Transverse colon (tissue), 4 donors: ENCODE measurements around the gene AGXT. TPM values are rescaled to one million over a fixed set of nuclear protein-coding genes. Genes with fewer than 3 reads are reported as not detected.

Experiments
- DNase-seq: peaks from one replicate; pipeline ENCODE4 v3.0.0-alpha.2; 2019
- H3K27ac ChIP-seq, 4 donors: fragments of 200-600 bp; sonication (generic); 2 replicates each; pipeline ENCODE4 v1.5.1; 2016 to 2018; ENCODE audit warnings: inconsistent platforms in 4 of 4
- H3K27me3 ChIP-seq: fragments of 200-600 bp; sonication (generic); 2 replicates; pipeline ENCODE4 v1.5.1; 2017; ENCODE audit warnings: inconsistent platforms
- H3K36me3 ChIP-seq, 4 donors: fragments of 200-600 bp; sonication (generic); 2 replicates each; pipeline ENCODE4 v1.5.1; 2017 to 2019; ENCODE audit warnings: inconsistent platforms in 4 of 4
- H3K4me1 ChIP-seq, 4 donors: fragments of 200-600 bp; sonication (generic); 2 replicates each; pipeline ENCODE4 v1.5.1; 2017 to 2020; ENCODE audit warnings: inconsistent platforms in 4 of 4
- H3K4me3 ChIP-seq, 4 donors: fragments of 200-600 bp; sonication (generic); 1 replicate in 1 of 4; 2 replicates in 3 of 4; pipeline versions ENCODE4 v1.5.1 to v1.6.1; 2017 to 2019; ENCODE audit warnings: inconsistent platforms in 4 of 4
- H3K9me3 ChIP-seq, 2 donors: fragments of 200-600 bp; sonication (generic); 2 replicates each; pipeline ENCODE4 v1.5.1; 2017 to 2019; ENCODE audit warnings: inconsistent platforms in 2 of 2
- CTCF ChIP-seq, 5 experiments: fragments of 200-600 bp in 3 of 5; fragments of 450-650 bp in 2 of 5; sonication (generic) in 3 of 5; IDR thresholded peaks; 1 replicate in 2 of 5; 2 replicates in 3 of 5; pipeline ENCODE4 v1.5.1; 2016 to 2017; ENCODE audit warnings: antibody characterized with exemption in 5 of 5, inconsistent platforms in 3 of 5, mild to moderate bottlenecking in 2 of 5, moderate library complexity in 1 of 5
- EP300 ChIP-seq: sonication (generic); formaldehyde crosslinking; IDR thresholded peaks from one replicate; pipeline ENCODE4 v1.6.1; 2017; ENCODE audit warnings: antibody characterized with exemption, low read depth
- POLR2A ChIP-seq: fragments of 450-650 bp; IDR thresholded peaks from one replicate; pipeline ENCODE4 v1.6.1; 2016; ENCODE audit warnings: antibody characterized with exemption, mild to moderate bottlenecking, moderate library complexity
- POLR2AphosphoS5 ChIP-seq, 3 donors: sonication (generic); formaldehyde crosslinking; IDR thresholded peaks; one replicate each; pipeline ENCODE4 v1.6.1; 2016; ENCODE audit warnings: antibody characterized with exemption in 3 of 3
- WGBS, 2 donors: methylation state at CpG; one replicate each; pipeline ENCODE4 v1.1.5; 2018; ENCODE audit warnings: low coverage in 1 of 2; 5-methylcytosine and 5-hydroxymethylcytosine counted together
- in situ Hi-C, 4 donors: fragments of 200-750 bp; cut with MboI; loops; one replicate each; pipeline versions ENCODE4 v1.15.0 to v1.15.1; 2017; ENCODE audit warnings: low sequenced_read_pairs in 3 of 4, low pct_ligation_motif_present in 1 of 4, low pct_unique_long_range_greater_than_20kb in 1 of 4
- intact Hi-C: fragments of 100-400 bp; cut with DNase I; formaldehyde crosslinking; loops from one replicate; pipeline ENCODE4 v1.15.1; 2023; ENCODE audit warnings: low total_unique reads
- total RNA-seq, 4 donors: library from RNA; depleted of rRNA; stranded (reverse); fragments of >200 nt; gene quantifications; one replicate each; pipeline ENCODE4 v1.1.0, GENCODE V29; 2016

The AGXT gene
- total RNA-seq = 1 to 10 TPM in 1 of 4 donors, under 1 TPM in 2, not detected in 1; 0.32 to 2.2 (median 0.82) TPM

DNA sequence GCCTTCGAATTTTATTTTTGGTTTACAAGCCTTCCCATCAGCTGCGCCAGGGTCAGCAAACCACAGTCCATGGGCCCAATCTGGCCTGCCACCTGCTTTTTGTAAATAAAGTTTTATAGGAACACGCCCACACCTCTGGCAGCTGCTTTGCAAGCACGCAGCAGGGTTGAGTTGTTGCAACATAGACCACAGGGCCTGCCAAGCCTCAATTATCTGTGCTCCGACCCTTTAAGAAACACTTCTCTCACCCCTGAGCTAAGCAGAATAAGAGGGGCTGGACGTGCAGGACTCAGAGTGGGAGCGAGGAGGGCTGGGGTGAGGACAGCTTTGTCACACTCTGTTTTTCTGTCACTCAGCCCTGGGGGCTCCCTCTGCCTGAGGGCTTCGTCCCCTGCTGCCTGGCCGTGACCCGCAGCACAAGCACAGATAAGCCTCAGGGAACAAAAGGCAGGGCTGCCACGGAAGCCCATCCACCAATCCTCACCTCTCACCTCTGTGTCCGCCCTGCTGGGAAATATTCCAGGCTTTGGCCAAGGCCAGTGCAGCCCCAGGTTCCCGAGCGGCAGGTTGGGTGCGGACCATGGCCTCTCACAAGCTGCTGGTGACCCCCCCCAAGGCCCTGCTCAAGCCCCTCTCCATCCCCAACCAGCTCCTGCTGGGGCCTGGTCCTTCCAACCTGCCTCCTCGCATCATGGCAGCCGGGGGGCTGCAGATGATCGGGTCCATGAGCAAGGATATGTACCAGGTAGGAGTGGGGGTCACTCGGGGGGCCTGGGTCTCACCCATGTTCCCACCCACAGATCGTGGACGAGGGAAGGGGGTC, at the start of gene AGXT:
AGXT (plus strand) TSS at position 539 of the 823 bp plus-strand sequence; CDS start at position 581, 42 bp downstream.
- Histone ChIP-seq H3K27me3 (no peaks in the 10 kb centered on the region), H3K4me1 (peaks cover 0 to 9% (median 1%) of the 10 kb centered on the region in 4 donors), H3K4me3 (no peak within 1 kb of the TSS), H3K9me3 (no peaks in the 10 kb centered on the region), H3K27ac (peak within 1 kb of the TSS in 1 of 4 donors; percentile 28), H3K36me3 (no peaks in the 10 kb centered on the region)
- 64% methylated on average over 21 of the region's 21 CpGs; no CpG with 5 or more reads in 1 of the 2 donors for WGBS, 2 donors
- in situ Hi-C loops (no loop called here), intact Hi-C loops (no loop called here)
- peak; percentile 71 for DNase-seq
- TF ChIP-seq POLR2AphosphoS5 (IDR thresholded peaks at IDR 0.05) = peak in 2 of 3 donors; percentile 36
- TF ChIP-seq POLR2A = no peak

- peaks cover 0 to 24% (median 22%) of the 10 kb centered on the region in 4 donors for H3K4me1 ChIP-seq
- TF ChIP-seq CTCF (IDR thresholded peaks at IDR 0.05) (no peak), POLR2A (no peak), POLR2AphosphoS5 (IDR thresholded peaks at IDR 0.05) (no peak), EP300 (no peak)
- in situ Hi-C loops (no loop called here), intact Hi-C loops (no loop called here)
- DNase-seq = no peak
- H3K27ac ChIP-seq = no peak overlapping the region
- no peaks in the 10 kb centered on the region for H3K9me3 ChIP-seq
- peaks cover 70% of the 10 kb centered on the region for H3K27me3 ChIP-seq
- WGBS, 2 donors = 1% methylated on average over 43 of the region's 81 CpGs; no CpG with 5 or more reads in 1 of the 2 donors
- H3K4me3 ChIP-seq = peak overlapping the region in 2 of 4 donors; percentile 3 to 32
- no peaks in the 10 kb centered on the region for H3K36me3 ChIP-seq
These were observed 49.3 kb upstream of the AGXT start for GRCh38 chr2:240819126-240819857.

GRCh38 chr2:240819858-240820606, 48.6 kb upstream of the AGXT start, which contains the start of gene KIF1A:
TSS of gene KIF1A (minus strand) at chr2:240820219. CDS start at chr2:240797752, 22,467 bp downstream.
- DNase-seq = no peak

More at GRCh38 chr2:240819858-240820606, 48.6 kb upstream of the AGXT start, which contains the start of gene KIF1A:
- H3K4me1 ChIP-seq = peaks cover 0 to 24% (median 22%) of the 10 kb centered on the region in 4 donors
- peaks cover 77% of the 10 kb centered on the region for H3K27me3 ChIP-seq
- H3K36me3 ChIP-seq = no peaks in the 10 kb centered on the region
- peak within 1 kb of the TSS in 2 of 4 donors; percentile 23 to 32 for H3K4me3 ChIP-seq
- intact Hi-C loops (no loop called here), in situ Hi-C loops (no loop called here)
- TF ChIP-seq CTCF (IDR thresholded peaks at IDR 0.05) (no peak), EP300 (no peak), POLR2A (no peak), POLR2AphosphoS5 (IDR thresholded peaks at IDR 0.05) (no peak)
- no peaks in the 10 kb centered on the region for H3K9me3 ChIP-seq
- 2% methylated on average over 54 of the region's 104 CpGs; no CpG with 5 or more reads in 1 of the 2 donors for WGBS, 2 donors
- no peak within 1 kb of the TSS for H3K27ac ChIP-seq
